Stimulated activated CD8-positive, alpha-beta memory T cell treated with anti-CD3 and anti-CD28 coated beads, Interleukin-4, amount 100 ng/mL, for 1 hour (primary cell): Measurements from ENCODE around the gene CRADD.
"Not testable (repeated sequence)": the region's sequence is repeated elsewhere in the genome, so short reads cannot be mapped to it uniquely, and the experiment has no call there.

Source experiments
- DNase-seq, 2 donors: peaks; one replicate each; pipeline ENCODE4 v3.0.0-alpha.2; 2020; ENCODE audit warnings: low read depth in 2 of 2, low spot score in 1 of 2

The CRADD gene

GRCh38 chr12:93868771-93869170 is 191.6 kb downstream of the CRADD start:
- DNase-seq, result no peak

- DNase-seq, result no peak
Observed at GRCh38 chr12:93870020-93870795, 193.0 kb downstream of the CRADD start.

- not testable (repeated sequence) for DNase-seq
Observed at GRCh38 chr12:93871566-93871965, 194.4 kb downstream of the CRADD start.

- DNase-seq, result no peak
Observed at GRCh38 chr12:93873561-93873960, 196.4 kb downstream of the CRADD start.

- DNase-seq, result no peak
Observed at GRCh38 chr12:93875157-93875556, 198.0 kb downstream of the CRADD start.

- DNase-seq, result no peak
Observed at GRCh38 chr12:93876360-93876759, 199.2 kb downstream of the CRADD start.

GRCh38 chr12:93877446-93877845 is 200.3 kb downstream of the CRADD start:
- DNase-seq, result no peak

GRCh38 chr12:93879476-93880421 is 202.6 kb downstream of the CRADD start:
- no peak for DNase-seq

GRCh38 chr12:93880853-93881522 is 203.8 kb downstream of the CRADD start:
- no peak for DNase-seq

- no peak for DNase-seq
Observed at GRCh38 chr12:93882763-93883162, 205.6 kb downstream of the CRADD start.

- no peak for DNase-seq
Observed at GRCh38 chr12:93883436-93884154, 206.4 kb downstream of the CRADD start.

- no peak for DNase-seq
Observed at GRCh38 chr12:93884794-93885460, 207.8 kb downstream of the CRADD start.

GRCh38 chr12:93885973-93886532 is 208.9 kb downstream of the CRADD start:
- not testable (repeated sequence) for DNase-seq

- no peak for DNase-seq
Observed at GRCh38 chr12:93886533-93887511, 209.6 kb downstream of the CRADD start.

GRCh38 chr12:93888964-93889363 is 211.8 kb downstream of the CRADD start:
- DNase-seq, result no peak

GRCh38 chr12:93889516-93890212 is 212.5 kb downstream of the CRADD start:
- no peak for DNase-seq

GRCh38 chr12:93892423-93893268 is 215.5 kb downstream of the CRADD start:
- no peak for DNase-seq
